LNCaP clone FGC (cell line): ENCODE measurements around the gene DENND5A.
"Not testable (repeated sequence)": the region's sequence is repeated elsewhere in the genome, so short reads cannot be mapped to it uniquely, and the experiment has no call there.

Experiments
- DNase-seq: peaks from one replicate; pipeline ENCODE4 v3.0.0-alpha.2; 2011; ENCODE audit warnings: low read depth
- H3K4me3 ChIP-seq: 2 replicates; pipeline ENCODE4 v1.5.1; 2011; ENCODE audit warnings: mild to moderate bottlenecking, low read depth, low read length, control low read depth
- TF ChIP-seq, protein P1 (sequence below): IDR thresholded peaks from 2 replicates; pipeline ENCODE4 v1.5.1; 2012; ENCODE audit warnings: mild to moderate bottlenecking; ENCODE audit not compliant: control insufficient read depth, insufficient read depth; ENCODE audit errors: extremely low read depth

Gene DENND5A

DNA sequence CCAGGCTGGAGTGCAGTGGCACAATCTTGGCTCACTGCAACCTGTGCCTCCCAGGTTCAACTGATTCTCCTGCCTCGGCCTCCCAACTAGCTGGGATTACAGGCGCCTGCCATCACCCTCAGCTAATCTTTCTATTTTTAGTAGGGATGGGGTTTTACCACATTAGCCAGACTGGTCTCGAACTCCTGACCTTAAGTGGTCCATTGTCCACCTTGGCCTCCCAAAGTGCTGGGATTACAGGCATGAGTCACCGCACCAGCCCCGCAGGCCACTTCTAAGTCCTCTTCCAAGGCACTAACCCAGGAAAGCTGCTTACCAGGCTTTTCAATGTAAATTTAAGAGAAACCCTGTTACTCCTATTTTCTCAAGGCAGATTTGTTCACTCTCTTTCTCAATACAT lies 50.4 kb downstream of the DENND5A start:
- TF ChIP-seq, protein P1, sequence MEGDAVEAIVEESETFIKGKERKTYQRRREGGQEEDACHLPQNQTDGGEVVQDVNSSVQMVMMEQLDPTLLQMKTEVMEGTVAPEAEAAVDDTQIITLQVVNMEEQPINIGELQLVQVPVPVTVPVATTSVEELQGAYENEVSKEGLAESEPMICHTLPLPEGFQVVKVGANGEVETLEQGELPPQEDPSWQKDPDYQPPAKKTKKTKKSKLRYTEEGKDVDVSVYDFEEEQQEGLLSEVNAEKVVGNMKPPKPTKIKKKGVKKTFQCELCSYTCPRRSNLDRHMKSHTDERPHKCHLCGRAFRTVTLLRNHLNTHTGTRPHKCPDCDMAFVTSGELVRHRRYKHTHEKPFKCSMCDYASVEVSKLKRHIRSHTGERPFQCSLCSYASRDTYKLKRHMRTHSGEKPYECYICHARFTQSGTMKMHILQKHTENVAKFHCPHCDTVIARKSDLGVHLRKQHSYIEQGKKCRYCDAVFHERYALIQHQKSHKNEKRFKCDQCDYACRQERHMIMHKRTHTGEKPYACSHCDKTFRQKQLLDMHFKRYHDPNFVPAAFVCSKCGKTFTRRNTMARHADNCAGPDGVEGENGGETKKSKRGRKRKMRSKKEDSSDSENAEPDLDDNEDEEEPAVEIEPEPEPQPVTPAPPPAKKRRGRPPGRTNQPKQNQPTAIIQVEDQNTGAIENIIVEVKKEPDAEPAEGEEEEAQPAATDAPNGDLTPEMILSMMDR = no peak
- H3K4me3 ChIP-seq = no peak overlapping the region
- no peak for DNase-seq

DNA sequence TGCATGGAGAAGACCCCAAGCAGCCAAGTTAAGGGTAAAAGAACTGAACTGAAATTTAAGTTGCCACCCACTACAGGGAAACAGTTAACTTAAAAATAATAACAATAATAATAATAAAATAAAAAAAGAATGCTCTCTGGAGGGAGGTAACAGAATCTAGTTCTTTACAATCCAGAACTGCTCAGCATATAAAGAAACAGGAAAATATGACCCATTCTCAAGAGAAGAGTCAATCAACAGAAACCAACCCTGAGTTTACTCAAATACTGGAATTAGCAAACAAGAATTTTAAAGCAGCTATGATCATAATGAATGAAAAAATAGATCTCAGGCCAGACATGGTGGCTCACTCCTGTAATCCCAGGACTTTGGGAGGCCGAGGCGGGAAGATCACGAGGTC lies 53.8 kb downstream of the DENND5A start:
- H3K4me3 ChIP-seq = no peak overlapping the region
- no peak for DNase-seq
- TF ChIP-seq, protein P1 = no peak

DNA sequence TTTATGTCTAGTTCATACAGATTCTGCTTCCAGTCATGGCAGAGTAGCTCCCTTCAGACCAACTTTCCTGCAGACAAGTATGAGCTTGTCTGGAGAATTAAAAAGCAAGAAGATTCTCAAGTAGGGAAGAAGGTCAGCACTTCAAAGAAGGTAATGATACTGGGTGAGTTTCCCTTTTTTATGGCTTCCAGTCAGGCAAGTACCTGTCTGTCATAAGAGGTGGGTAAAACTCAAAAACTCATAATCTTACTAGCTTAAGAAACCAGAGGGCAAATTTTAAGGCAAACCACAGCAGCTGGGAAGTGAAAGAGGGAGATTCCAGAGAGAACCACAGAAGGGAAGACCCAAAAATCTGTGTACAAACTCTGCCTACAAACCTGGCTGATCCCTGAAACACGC lies 54.2 kb downstream of the DENND5A start:
- no peak for DNase-seq
- TF ChIP-seq, protein P1 = no peak

DNA sequence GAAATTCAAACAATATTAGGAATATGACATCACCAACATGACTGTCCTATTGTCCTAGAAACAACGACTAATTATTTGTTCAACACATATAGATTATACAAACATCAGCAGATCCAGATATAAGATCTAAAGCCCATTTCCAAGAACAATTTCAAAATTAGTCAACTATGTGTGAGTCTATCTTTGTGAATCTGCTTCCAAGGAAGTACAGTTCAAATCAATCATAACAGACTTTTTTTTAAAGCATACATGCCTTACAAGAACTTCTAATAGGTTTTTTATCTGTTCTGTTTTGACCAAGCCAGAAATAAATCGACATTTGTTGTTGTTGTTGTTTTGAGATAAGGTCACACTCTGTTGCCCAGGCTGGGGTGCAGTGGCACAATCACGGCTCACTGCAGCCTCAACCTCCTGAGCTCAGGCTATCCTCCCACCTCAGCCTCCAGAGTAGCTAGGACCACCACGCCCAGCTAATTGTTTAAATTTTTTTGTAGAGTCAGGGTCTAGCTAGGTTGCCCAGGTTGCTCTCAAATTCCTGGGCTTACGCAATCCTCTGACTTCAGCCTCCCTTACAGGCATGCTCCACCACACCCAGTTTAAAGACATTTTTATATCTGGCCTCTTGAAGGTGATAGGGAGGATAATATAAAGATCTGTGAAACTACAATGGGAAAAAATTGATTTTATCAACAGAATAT lies 54.8 kb downstream of the DENND5A start:
- TF ChIP-seq, protein P1 = no peak

More for the DNA sequence above, 54.2 kb downstream of the DENND5A start:
- H3K4me3 ChIP-seq = no peak overlapping the region

DNA sequence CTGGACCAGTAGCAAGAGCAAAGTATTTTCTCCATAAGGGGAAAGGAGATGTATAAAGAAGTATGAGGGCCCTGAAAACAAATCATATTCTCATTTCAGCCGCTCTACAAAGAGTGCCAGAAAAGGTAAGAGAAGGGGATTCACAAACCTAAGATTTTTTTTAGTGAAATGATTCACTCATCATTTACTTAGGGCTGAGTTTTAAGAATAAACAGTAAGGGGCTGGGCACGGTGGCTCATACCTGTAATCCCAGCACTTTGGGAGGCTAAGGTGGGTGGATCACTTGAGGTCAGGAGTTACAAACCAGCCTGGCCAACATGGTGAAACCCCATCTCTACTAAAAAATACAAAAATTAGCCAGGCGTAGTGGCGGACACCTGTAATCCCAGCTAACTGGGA lies 55.5 kb downstream of the DENND5A start:
- H3K4me3 ChIP-seq, DNase-seq: not testable (repeated sequence)

More for the DNA sequence above, 54.8 kb downstream of the DENND5A start:
- DNase-seq = no peak
- no peak overlapping the region for H3K4me3 ChIP-seq

DNA sequence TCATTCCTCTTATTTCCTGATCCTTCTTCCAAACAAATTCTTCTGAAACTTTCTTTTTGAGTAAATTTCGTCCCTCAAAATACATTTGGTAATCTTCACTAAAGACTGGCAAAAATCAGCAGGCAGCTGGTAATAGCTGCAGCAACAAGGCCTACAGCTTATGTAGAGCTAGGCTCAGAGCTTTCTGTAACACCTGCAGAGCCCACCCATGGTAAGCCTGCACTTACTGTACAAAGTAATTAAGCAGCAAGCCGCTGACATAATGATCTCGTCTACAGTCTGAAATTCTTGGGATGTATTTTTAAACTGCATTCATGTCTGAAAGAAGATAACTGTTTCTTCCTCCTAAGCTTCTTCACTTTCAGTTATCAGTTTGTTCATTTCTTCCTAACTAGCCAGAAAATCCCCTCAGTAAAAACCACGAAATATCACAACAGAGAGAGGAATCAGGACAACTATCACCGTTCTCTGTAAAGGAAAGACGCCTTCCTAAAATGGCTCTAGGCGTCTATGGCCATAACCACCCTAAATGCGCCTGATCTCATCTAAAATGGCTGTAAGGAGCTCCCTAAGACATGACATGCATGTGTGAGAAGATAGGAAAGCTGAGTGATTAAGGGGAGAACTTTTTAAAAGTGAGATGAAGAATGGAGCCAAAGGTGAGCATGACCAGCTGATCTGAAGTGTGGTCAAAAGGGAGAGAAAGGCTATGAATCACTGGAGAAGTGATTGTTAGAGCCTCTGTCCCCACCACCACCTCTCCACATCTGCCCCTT lies 56.2 kb downstream of the DENND5A start:
- H3K4me3 ChIP-seq = no peak overlapping the region
- TF ChIP-seq, protein P1 = no peak
- DNase-seq = no peak

DNA sequence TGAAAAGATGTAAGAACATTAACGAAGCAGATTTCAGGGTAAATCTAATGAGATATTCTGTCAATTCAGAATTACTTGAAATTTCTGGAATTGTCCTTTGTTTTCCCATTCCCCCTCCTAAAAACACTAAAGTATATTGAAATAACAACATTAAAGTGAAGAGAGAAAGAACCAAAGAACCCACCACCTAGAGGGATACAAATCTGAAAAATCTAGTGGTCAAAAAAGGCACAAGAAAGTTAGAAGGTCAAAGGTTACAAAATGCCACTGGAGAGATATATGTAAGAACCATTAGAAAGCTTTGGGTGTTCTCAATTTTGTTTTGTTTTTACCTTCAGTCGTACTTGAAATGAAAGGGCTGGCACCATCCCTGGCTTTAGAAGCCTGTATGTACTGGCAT lies 57.9 kb downstream of the DENND5A start:
- DNase-seq = no peak
- TF ChIP-seq, protein P1 = no peak
- H3K4me3 ChIP-seq = no peak overlapping the region
